KMS-11 (cell line): Measurements from ENCODE around the gene CUTA.

ENCODE experiments used
- H2AFZ ChIP-seq: fragments of 200-600 bp; sonication (generic); 2 replicates; pipeline ENCODE4 v1.6.1; 2016; ENCODE audit warnings: antibody characterized with exemption, mixed run types, low read depth
- H3K27ac ChIP-seq: fragments of 200-600 bp; sonication (generic); 2 replicates; pipeline ENCODE4 v1.6.1; 2016; ENCODE audit warnings: mild to moderate bottlenecking, mixed run types
- H3K27me3 ChIP-seq: fragments of 200-600 bp; sonication (generic); 2 replicates; pipeline ENCODE4 v1.6.1; 2017; ENCODE audit warnings: mild to moderate bottlenecking, low read depth, mixed run types, moderate library complexity; ENCODE audit not compliant: insufficient read depth
- H3K36me3 ChIP-seq: fragments of 200-600 bp; sonication (generic); 2 replicates; pipeline ENCODE4 v1.6.1; 2017; ENCODE audit warnings: mild to moderate bottlenecking, mixed run types; ENCODE audit not compliant: insufficient read depth
- H3K4me1 ChIP-seq: fragments of 200-600 bp; sonication (generic); 2 replicates; pipeline ENCODE4 v1.6.1; 2016; ENCODE audit warnings: mild to moderate bottlenecking, low read depth, mixed run types; ENCODE audit not compliant: poor library complexity, severe bottlenecking
- H3K4me2 ChIP-seq: fragments of 200-600 bp; sonication (generic); 2 replicates; pipeline ENCODE4 v1.7.0; 2016; ENCODE audit warnings: mild to moderate bottlenecking, mixed run types
- H3K4me3 ChIP-seq: fragments of 200-600 bp; sonication (generic); IDR thresholded peaks from 2 replicates; pipeline ENCODE4 v1.6.1; 2017; ENCODE audit warnings: low read depth, low read length, mixed read lengths; ENCODE audit not compliant: insufficient read depth
- H3K79me2 ChIP-seq: fragments of 200-600 bp; sonication (generic); 2 replicates; pipeline ENCODE4 v1.6.1; 2016; ENCODE audit warnings: low read depth, mixed run types; ENCODE audit not compliant: insufficient read depth
- H3K9ac ChIP-seq: fragments of 200-600 bp; sonication (generic); 2 replicates; pipeline ENCODE4 v1.6.1; 2016; ENCODE audit warnings: mild to moderate bottlenecking, mixed run types
- H4K20me1 ChIP-seq: fragments of 200-600 bp; sonication (generic); 2 replicates; pipeline ENCODE4 v1.6.1; 2016; ENCODE audit warnings: mild to moderate bottlenecking, mixed run types; ENCODE audit not compliant: insufficient read depth
- TF ChIP-seq, protein P1 (sequence below): fragments of 200-600 bp; sonication (generic); conservative IDR thresholded peaks from 2 replicates; pipeline ENCODE4 v1.6.1; 2017; ENCODE audit warnings: low read depth, mild to moderate bottlenecking, antibody characterized with exemption, low read length, moderate library complexity, mixed read lengths

CUTA gene

DNA sequence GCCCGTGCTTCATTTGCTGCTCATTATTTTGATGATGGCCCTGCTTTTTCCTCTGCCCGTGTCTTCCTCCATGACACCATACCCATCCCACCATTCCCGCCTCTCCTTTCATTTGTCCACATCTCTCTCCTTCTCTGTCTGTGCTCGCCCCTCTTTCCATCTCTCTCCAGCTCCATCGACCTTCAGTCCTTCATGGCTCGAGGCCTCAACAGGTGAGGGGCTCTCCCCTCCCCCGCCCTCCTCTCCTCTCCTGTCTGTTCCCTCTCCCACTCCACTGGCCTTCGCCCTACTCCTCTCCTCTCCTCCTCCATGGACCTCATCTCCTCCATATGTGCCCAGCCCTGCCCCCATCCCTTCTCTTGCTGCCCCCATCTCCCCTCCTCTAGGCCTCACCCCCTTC is 24.4 kb upstream of the CUTA start:
- no peaks in the 10 kb centered on the region for H3K36me3 ChIP-seq
- no peaks in the 10 kb centered on the region for H3K79me2 ChIP-seq
- no peaks in the 10 kb centered on the region for H4K20me1 ChIP-seq
- no peak overlapping the region for H2AFZ ChIP-seq
- H3K27ac ChIP-seq = no peak overlapping the region
- no peak overlapping the region for H3K4me2 ChIP-seq
- no peak overlapping the region for H3K9ac ChIP-seq
- no peaks in the 10 kb centered on the region for H3K4me1 ChIP-seq
- TF ChIP-seq, protein P1, sequence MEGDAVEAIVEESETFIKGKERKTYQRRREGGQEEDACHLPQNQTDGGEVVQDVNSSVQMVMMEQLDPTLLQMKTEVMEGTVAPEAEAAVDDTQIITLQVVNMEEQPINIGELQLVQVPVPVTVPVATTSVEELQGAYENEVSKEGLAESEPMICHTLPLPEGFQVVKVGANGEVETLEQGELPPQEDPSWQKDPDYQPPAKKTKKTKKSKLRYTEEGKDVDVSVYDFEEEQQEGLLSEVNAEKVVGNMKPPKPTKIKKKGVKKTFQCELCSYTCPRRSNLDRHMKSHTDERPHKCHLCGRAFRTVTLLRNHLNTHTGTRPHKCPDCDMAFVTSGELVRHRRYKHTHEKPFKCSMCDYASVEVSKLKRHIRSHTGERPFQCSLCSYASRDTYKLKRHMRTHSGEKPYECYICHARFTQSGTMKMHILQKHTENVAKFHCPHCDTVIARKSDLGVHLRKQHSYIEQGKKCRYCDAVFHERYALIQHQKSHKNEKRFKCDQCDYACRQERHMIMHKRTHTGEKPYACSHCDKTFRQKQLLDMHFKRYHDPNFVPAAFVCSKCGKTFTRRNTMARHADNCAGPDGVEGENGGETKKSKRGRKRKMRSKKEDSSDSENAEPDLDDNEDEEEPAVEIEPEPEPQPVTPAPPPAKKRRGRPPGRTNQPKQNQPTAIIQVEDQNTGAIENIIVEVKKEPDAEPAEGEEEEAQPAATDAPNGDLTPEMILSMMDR = no peak
- H3K4me3 ChIP-seq = no peak overlapping the region
- H3K27me3 ChIP-seq = no peaks in the 10 kb centered on the region

DNA sequence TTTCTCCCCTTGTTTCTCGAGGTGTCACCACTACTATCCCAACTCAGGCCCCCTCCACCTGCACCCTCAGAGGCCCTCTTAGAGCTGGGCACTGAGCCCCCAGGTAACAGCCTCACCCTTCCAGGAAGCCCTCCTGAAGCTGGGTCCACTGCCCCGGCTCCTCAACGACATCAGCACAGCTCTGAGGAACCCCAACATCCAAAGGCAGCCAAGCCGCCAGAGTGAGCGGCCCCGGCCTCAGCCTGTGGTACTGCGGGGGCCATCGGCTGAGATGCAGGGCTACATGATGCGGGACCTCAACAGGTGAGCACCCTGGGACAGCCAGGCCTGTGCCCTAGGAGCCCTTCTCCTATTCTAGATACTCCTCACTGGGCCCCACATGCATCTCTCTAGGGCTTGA is 23.6 kb upstream of the CUTA start:
- no peak overlapping the region for H3K4me2 ChIP-seq
- TF ChIP-seq, protein P1 = no peak

DNA sequence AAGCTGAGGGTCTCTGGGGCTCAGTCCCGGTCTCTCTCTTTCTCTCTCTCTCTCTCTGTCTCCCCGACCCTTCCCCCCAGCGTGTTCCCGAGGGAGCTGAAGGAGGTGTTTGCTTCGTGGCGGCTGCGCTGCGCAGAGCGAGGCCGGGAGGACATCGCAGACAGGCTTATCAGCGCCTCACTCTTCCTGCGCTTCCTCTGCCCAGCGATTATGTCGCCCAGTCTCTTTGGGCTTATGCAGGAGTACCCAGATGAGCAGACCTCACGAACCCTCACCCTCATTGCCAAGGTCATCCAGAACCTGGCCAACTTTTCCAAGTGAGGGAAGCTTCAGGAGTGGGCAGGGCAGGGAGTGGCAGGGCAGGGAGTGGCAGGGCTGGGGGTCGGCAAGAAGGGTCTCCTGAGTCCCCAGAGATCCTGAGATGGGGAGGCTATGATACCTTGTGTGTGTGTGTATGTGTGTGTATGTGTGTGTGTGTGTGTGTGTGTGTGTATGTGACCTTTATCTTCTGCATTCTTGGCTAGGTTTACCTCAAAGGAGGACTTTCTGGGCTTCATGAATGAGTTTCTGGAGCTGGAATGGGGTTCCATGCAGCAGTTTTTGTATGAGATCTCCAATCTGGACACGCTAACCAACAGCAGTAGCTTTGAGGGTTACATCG is 22.9 kb upstream of the CUTA start:
- TF ChIP-seq, protein P1 = no peak
- Histone ChIP-seq H3K36me3 (no peaks in the 10 kb centered on the region), H3K27me3 (no peaks in the 10 kb centered on the region), H2AFZ (no peak overlapping the region), H3K4me2 (no peak overlapping the region), H4K20me1 (no peaks in the 10 kb centered on the region), H3K27ac (no peak overlapping the region), H3K4me1 (no peaks in the 10 kb centered on the region), H3K79me2 (no peaks in the 10 kb centered on the region), H3K4me3 (no peak overlapping the region), H3K9ac (no peak overlapping the region)

More for the DNA sequence above, 23.6 kb upstream of the CUTA start:
- H3K4me3 ChIP-seq = no peak overlapping the region
- no peaks in the 10 kb centered on the region for H3K27me3 ChIP-seq
- no peak overlapping the region for H2AFZ ChIP-seq
- no peaks in the 10 kb centered on the region for H3K36me3 ChIP-seq
- no peaks in the 10 kb centered on the region for H3K79me2 ChIP-seq
- no peaks in the 10 kb centered on the region for H3K4me1 ChIP-seq
- H4K20me1 ChIP-seq = no peaks in the 10 kb centered on the region
- no peak overlapping the region for H3K9ac ChIP-seq
- no peak overlapping the region for H3K27ac ChIP-seq

DNA sequence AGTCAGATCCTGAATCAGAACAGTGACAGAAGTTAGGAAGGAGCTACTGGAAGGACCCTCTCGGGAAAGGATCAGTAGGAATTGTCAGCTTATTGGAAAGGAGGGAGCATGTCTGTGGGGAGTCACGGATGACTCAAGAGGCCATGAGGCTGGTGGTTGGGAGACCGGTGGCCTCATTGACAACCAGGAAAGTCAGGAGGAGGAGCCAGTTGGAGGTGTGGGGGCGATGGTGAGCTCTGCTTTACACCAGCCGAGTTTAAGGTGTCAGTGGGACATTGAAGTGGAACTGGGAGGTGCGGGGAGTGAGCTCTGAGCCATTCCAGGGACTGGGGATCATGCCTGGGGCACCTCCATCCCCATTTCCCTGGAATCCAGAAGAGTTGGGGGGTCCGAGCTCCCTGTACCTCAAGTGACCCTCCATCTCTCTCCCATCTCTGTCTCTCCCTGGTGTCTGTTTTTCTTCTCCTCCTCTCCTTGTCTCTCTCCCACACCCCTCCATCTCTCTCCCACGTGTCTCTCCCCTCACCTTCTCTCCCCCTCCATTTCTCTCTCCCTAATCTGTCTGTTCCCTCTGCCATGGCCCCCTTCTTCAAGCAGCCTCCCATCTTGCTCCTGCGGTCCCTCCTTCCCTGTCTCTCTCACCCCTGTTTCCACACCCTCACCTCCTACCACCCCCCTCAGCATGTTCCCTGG is 22.2 kb upstream of the CUTA start:
- no peak overlapping the region for H3K4me3 ChIP-seq
- H3K4me2 ChIP-seq = no peak overlapping the region
- H3K79me2 ChIP-seq = no peaks in the 10 kb centered on the region
- no peak overlapping the region for H2AFZ ChIP-seq
- H3K36me3 ChIP-seq = no peaks in the 10 kb centered on the region
- no peak overlapping the region for H3K9ac ChIP-seq
- TF ChIP-seq, protein P1 = no peak
- no peak overlapping the region for H3K27ac ChIP-seq
- no peaks in the 10 kb centered on the region for H3K4me1 ChIP-seq
- no peaks in the 10 kb centered on the region for H3K27me3 ChIP-seq
- no peaks in the 10 kb centered on the region for H4K20me1 ChIP-seq
